ENCODE results near the gene PPP4C.
A peak's percentile ranks its signal among the peaks of the same experiment; 100 is the strongest.

The PPP4C gene

DNA sequence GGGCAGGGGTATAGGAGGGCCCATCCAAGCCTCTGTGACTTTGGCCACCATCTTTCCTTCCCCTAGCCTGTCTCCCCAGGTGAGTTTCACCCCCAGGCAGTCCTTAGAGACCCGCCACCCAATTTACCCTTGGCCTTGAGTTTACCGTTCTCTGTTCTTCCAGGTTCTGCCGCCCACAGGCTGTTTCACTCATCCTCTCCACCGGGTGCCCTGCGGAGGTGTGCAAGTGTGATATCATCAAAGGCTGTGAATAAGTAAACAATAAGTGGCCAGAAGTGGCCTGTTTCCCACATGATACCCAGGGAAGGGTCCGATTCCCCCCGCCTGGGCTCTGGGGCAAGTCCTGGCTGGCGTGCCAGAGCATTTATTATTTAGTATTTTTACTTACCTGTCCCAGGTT is 29.6 kb upstream of the PPP4C start:
- DNase-seq = no peak
- no peak for TF ChIP-seq POLR2A (IDR thresholded peaks at IDR 0.05; ENCODE audit: low read length)
- TF ChIP-seq GATA1 (IDR thresholded peaks at IDR 0.05; ENCODE audit: low read depth, low read length) = no peak

DNA sequence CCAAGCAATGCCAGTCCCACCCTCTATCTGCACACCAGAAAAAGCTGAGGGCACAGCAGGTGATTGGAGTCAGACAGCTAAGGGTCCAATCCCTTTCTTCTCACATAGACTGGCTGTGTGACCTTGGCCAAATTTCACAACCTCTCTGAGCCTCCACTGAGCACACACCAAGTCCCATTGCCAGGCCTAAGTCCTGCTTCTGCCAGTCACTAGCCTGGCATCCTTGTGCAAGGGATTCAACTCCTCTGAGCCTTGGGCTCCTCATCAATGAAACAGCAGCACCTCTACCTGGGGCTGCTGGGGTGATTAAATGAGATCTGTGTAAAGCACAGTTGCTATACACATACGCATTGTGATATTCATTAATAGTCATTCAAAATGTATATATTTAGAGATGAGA is 29.2 kb upstream of the PPP4C start:
- no peak for TF ChIP-seq POLR2A (IDR thresholded peaks at IDR 0.05; ENCODE audit: low read length)
- TF ChIP-seq GATA1 (IDR thresholded peaks at IDR 0.05; ENCODE audit: low read depth, low read length) = no peak
- DNase-seq = no peak

DNA sequence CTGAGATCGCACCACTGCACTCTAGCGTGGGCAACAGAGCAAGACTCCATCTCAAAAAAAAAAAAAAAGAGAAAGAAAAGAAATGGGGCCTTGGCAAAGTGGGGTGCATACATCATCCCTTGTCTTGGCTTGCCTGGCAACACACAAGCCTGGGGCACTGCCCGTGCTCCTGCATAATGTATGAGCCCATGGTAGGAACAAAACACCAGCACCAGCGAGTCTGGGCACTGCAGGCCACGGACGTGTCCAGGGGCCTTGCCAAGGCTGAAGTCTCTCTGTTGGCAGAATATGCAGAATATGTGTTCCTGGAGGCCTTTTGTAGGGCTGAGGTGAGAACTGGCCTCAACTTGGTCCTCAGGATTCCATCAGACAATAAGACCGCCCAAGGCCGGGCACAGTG is 25.9 kb upstream of the PPP4C start:
- DNase-seq = no peak
- TF ChIP-seq GATA1 (IDR thresholded peaks at IDR 0.05; ENCODE audit: low read depth, low read length) (no peak), POLR2A (IDR thresholded peaks at IDR 0.05; ENCODE audit: low read length) (no peak)

DNA sequence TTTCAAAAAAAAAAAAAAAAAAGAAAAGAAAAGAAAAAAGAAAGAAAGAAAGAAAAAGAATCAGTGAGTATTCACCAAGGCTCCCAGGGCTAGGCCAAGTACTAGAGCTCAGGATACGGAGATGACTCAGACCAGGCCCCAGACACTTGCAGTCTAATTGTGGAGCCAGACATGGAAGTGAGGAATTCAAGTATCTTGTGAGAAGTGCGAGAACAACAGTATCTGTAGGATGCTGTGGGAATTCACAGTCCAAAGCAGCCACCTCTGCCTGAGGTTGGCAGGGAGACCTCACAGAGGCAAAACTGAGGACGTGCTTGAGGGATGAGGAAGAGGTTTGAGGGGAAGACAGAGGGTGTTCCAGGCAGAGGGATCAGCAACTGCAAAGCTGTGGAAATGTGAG is 24.3 kb upstream of the PPP4C start:
- TF ChIP-seq GATA1 (IDR thresholded peaks at IDR 0.05; ENCODE audit: low read depth, low read length) (no peak), POLR2A (IDR thresholded peaks at IDR 0.05; ENCODE audit: low read length) (no peak)
- DNase-seq = no peak

DNA sequence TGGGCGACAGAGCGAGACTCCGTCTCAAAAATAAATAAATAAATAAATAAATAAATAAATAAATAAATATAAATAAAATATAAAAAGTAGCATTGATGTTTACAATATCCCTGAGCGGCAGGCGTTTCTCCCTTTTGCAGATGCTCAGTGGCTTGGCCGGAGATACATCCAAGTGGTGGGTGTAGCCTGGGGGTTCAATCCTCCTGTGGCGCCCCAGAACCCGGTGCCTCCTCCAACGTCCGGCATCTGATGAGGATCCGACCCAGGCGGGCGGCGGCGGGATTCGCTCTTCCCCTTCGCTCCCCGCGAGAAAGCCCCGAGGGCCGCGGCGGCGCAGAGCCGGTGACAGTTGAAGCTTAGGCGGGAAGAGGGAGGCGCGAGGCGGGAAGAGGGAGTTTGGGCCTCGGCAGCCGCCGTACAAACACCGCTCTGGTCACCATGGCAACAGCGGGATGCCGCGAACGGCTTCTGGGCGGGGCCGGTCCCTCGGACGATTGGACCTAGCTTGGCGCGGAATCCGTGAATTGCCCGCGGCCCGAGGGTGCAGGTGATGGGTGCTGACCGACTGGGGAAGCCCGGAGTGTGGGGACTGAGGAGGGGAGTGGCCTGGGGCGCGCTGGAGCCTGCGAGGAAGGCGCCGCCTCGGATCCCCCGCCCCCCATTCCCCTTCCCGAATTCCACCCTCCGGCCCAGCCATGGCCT is 23.0 kb upstream of the PPP4C start:
- peak; percentile 95 to 96 for DNase-seq
- TF ChIP-seq GATA1 (IDR thresholded peaks at IDR 0.05; ENCODE audit: low read depth, low read length) (no peak), POLR2A (IDR thresholded peaks at IDR 0.05; ENCODE audit: low read length) (peak; percentile 63)

DNA sequence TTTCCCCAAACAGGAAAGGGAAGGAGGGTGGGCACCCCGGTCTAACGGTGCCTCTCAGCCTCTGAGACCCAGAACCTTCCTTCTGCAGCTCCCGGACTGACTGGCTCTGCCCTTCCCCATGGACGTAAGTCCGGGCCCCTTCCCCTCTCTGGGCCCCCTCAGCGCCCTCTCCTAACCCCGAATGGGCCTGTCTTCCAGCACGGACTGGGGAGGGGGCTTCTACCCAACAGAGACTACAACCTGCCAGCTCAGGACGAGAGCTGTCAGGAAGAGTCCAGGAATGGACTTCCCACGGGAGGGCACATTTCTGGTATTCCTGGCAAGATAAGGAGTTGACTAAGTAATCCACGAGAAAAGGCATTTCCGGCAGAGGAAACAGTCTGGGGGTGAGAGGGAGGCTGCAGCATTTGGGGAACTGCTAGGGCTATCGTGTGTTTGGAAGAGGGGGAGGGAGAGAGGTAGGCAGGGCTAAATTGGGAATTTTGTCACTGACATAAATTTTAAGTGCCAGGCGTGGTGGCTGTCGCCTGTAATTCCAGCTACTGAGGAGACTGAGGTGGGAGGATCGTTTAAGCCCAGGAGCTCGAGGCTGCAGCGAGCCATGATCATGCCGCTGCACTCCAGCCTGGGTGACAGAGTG is 22.3 kb upstream of the PPP4C start:
- TF ChIP-seq POLR2A (IDR thresholded peaks at IDR 0.05; ENCODE audit: low read length) (no peak), GATA1 (IDR thresholded peaks at IDR 0.05; ENCODE audit: low read depth, low read length) (no peak)
- DNase-seq = no peak

DNA sequence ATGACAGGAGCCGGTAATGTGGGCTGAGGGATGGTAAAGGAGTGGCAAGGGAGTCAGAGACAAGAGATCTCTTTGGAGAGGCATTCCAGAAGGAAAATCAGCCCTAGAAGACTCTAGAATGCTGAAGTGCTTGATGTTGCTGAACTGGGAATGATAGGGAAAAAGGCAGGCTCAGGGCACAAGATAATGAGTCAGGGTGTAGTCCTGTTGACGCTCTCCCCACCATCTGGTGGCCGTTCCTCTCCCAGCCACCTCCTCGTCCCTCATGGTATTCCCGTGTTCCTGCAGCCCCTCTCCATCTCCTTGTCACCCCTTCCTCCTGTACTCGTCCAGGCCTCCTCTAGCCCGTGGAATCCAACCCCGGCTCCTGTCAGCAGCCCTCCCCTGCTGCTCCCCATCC is 21.3 kb upstream of the PPP4C start:
- TF ChIP-seq POLR2A (IDR thresholded peaks at IDR 0.05; ENCODE audit: low read length) (no peak), GATA1 (IDR thresholded peaks at IDR 0.05; ENCODE audit: low read depth, low read length) (no peak)

DNA sequence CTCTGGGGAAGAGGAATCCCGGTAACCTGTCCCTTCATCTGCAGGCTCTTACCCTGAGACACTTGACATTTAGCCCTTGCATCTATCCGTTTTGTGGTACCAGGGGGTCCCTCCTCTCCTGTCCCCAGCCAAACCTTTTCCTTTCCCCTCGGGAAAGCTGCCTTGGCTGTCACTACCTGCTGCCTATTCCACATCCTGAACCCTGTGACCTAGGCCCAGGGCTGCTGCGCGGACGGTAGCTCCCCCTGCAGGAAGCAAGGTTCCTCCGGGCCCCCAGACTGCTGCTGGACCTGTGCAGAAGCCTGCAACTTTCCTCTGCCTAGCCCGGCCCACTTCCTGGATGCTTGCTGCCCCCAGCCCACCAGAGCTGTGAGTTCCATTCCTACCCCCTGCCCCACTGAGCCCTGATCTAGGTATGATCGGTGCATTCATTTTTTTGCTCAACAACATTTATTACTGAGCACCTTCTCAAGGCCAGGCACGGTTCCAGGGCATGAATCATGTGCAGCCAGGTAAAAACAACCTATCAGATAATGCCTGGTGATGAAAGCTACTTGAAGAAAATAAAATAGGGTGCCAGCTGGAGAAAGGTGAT is 20.7 kb upstream of the PPP4C start:
- TF ChIP-seq GATA1 (IDR thresholded peaks at IDR 0.05; ENCODE audit: low read depth, low read length) (no peak), POLR2A (IDR thresholded peaks at IDR 0.05; ENCODE audit: low read length) (no peak)
- DNase-seq = peak in 1 of 2 experiments; percentile 70

More for the DNA sequence above, 21.3 kb upstream of the PPP4C start:
- DNase-seq = no peak

DNA sequence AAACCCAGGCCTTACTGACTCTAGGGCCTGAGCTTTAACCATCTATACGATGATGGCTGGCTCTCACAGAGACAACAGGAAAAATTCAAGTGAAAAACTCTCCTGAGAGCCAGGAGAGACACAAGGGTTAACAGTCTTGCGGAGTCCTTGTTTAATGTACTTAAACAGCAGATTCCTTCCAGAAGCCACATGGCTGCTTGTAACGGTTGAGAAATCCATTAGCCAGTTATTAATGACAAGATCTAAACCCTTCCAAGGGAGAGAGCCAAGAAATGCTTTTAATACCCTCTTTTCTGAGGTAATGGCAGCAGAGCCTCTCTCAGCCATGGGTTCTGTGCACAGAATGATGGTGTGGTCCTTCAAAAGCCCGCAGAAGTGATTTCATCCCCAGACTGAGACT is 15.4 kb upstream of the PPP4C start:
- TF ChIP-seq GATA1 (IDR thresholded peaks at IDR 0.05; ENCODE audit: low read depth, low read length) = no peak
- TF ChIP-seq POLR2A (IDR thresholded peaks at IDR 0.05; ENCODE audit: low read length) = no peak
- DNase-seq = no peak

DNA sequence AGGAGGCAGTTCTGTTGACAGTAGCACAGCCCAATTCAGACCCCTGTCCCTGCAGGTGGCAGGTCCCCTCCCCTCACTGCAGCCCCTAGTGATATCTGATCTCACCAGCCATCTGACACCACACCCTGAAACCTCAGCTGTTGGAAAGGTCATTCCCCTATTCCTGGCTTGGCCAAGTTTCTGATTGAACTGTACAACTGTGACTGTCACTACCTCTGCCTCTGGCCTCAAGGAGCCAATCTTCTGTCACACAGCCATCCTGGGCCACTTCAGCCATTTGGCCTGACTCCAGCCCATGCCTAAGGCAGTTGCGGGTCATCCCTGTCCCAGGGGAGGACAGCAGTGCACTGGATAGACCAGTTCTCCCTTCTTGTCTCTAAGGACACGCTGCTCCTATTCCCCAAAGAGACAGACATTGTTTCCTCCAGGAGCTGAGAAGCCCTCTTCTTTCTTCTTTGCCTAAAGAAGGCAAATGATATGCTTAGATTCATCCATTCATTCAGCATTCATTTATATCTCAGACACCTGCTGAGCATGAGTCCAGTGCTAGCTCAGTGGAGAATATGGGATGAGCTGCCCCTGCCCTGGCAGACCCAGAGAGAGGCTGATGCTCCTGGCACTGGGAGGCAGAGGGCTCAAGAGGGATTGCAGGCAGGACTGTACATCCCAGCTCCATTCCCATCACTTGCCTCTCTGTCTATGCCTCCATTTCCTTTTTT is 14.8 kb upstream of the PPP4C start:
- no peak for TF ChIP-seq POLR2A (IDR thresholded peaks at IDR 0.05; ENCODE audit: low read length)
- no peak for TF ChIP-seq GATA1 (IDR thresholded peaks at IDR 0.05; ENCODE audit: low read depth, low read length)
- no peak for DNase-seq

DNA sequence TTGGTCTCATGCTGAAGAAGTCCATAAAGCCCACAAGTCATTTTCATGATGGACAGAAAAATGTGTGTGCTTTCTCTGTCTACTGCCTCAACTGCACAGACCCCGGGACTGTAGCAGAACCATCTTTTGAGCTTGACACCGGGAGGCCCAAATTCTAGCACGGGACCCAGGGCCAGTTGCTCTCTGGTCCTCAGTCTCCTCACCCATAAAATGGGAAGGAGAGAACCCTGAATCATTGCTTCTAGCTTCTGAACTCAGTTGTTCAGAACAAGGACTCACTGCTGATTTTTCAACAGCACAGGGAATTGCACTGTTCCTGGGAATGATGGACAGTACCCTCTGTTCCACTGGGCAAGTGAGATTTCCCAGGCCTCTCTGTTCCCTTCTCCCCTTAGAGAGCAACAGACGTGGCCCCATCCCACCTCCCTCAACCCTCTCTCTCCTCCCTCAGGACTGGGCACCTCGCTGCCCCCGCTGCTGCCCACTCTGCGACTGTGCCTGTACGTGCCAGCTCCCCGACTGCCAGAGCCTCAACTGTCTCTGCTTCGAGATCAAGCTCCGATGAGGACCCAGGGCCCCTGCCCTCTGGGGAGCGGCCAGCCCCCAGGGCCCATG is 12.4 kb upstream of the PPP4C start:
- DNase-seq = no peak
- TF ChIP-seq POLR2A (IDR thresholded peaks at IDR 0.05; ENCODE audit: low read length) (no peak), GATA1 (IDR thresholded peaks at IDR 0.05; ENCODE audit: low read depth, low read length) (no peak)

DNA sequence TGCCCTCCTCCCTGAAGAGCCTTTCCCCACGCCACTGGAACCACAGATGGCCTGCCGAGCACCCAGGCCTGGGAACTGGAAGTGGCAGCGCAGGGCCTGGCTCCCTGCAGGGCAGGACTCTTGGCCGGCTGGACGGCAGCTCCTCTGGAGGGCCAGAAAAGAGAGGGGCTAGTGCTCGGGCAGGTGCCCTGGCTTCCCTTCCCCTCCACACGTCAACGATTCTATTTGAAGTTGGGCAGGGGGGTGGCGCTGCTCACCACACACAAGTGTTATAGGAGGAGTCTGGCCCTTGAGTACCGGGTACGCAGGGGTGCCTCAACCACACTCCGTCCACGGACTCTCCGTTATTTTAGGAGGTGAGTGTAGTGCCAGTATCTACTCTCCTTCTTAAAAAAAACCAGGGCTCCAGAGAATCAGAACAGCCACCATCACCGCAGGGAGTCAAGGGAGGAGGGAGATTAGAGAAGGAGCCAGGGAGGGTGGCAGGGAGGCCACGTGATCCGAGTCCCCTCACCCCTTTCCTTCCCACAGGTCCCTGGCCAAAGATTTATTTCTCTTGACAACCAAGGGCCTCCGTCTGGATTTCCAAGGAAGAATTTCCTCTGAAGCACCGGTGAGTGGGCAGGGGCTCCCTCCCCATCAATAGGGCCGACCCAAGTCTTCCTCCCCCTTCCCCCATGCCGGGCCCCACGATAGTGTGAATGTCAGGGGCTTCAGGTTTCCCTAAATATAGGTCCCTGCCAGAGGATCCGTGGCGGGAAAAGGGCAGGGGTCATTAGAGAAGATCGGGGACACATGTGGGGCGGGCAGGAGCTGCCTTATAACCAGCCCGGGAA is 11.7 kb upstream of the PPP4C start:
- TF ChIP-seq POLR2A (IDR thresholded peaks at IDR 0.05; ENCODE audit: low read length) (peak; percentile 61), GATA1 (IDR thresholded peaks at IDR 0.05; ENCODE audit: low read depth, low read length) (no peak)
- DNase-seq = peak; percentile 65 to 70

DNA sequence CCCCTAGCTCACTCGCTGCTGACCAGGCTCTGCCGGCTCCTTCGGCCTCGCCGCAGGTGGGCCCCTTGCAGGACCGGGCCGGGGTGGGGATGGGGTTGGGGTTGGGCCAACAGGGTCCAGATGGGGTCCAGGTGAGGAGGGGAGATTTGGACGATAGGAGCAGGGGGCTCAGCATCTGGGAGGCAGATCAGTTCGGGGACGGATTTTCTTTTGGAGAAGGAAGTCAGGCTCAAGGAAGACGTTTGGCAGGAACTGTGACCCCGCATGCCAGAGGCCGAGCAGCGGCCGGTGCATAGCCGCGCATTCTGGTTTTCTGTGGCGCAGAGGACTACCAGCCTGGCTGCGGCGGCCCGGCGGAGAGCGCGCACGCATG is 11.1 kb upstream of the PPP4C start:
- no peak for TF ChIP-seq POLR2A (IDR thresholded peaks at IDR 0.05; ENCODE audit: low read length)
- TF ChIP-seq GATA1 (IDR thresholded peaks at IDR 0.05; ENCODE audit: low read depth, low read length) = no peak

More for the DNA sequence above, 11.1 kb upstream of the PPP4C start:
- DNase-seq = no peak

Data from erythroblast (primary cell).